Type B pancreatic cell (in vitro differentiated cells): ENCODE data around the gene CARD14. TPM values are rescaled to one million over a fixed set of nuclear protein-coding genes. Genes with fewer than 3 reads are reported as not detected.
A peak's percentile ranks its signal among the peaks of the same experiment; 100 is the strongest.

ENCODE experiments used
- DNase-seq: peaks from one replicate; pipeline ENCODE4 v3.0.0; 2021; ENCODE audit warnings: mixed read lengths; ENCODE audit not compliant: unreplicated experiment; ENCODE audit errors: extremely low spot score
- H3K27ac Mint-ChIP-seq: 2 replicates; pipeline ENCODE4 v1.8.0; 2021; ENCODE audit warnings: mild to moderate bottlenecking, mixed read lengths
- H3K27me3 Mint-ChIP-seq: 2 replicates; pipeline ENCODE4 v1.8.0; 2021; ENCODE audit warnings: mixed read lengths
- H3K36me3 Mint-ChIP-seq: 2 replicates; pipeline ENCODE4 v1.8.0; 2021; ENCODE audit warnings: mixed read lengths
- H3K4me1 Mint-ChIP-seq: one replicate; pipeline ENCODE4 v1.8.0; 2021; ENCODE audit warnings: mixed read lengths; ENCODE audit not compliant: unreplicated experiment
- H3K4me3 Mint-ChIP-seq: 2 replicates; pipeline ENCODE4 v1.8.0; 2021; ENCODE audit warnings: mild to moderate bottlenecking, mixed read lengths
- H3K9me3 Mint-ChIP-seq: 2 replicates; pipeline ENCODE4 v1.8.0; 2021; ENCODE audit warnings: mixed read lengths
- CTCF ChIP-seq: fragments of 200-600 bp; sonication (generic); conservative IDR thresholded peaks from 2 replicates; pipeline ENCODE4 v1.5.0; 2021; ENCODE audit warnings: antibody characterized with exemption, mild to moderate bottlenecking
- long read RNA-seq: library from polyadenylated mRNA; unstranded; transcript quantifications from one replicate; pipeline ENCODE4 v2.0.0, GENCODE V29; 2020
- total RNA-seq: library from RNA; stranded (reverse); gene quantifications from 2 replicates; pipeline ENCODE4 v1.2.1, GENCODE V29; 2021; ENCODE audit warnings: low replicate concordance

The CARD14 gene
- total RNA-seq, result 1.9 and 6.7 TPM in 2 replicates
- long read RNA-seq, partial matches to known transcripts, result 1 of 3 reads
- long read RNA-seq, other reads (novel, unspliced or antisense), result 2 of 3 reads

GRCh38 chr17:80169784-80170500, at the start of gene CARD14:
Gene CARD14 (plus strand): TSS chr17:80170030. CDS start chr17:80181439, 11,409 bp downstream.
- peaks cover 22% of the 10 kb centered on the region for H3K4me1 Mint-ChIP-seq
- H3K27me3 Mint-ChIP-seq, result peaks cover 2% of the 10 kb centered on the region
- H3K9me3 Mint-ChIP-seq, result peaks cover 6% of the 10 kb centered on the region
- no peak for TF ChIP-seq CTCF
- no peak for DNase-seq
- H3K27ac Mint-ChIP-seq, result peak within 1 kb of the TSS; percentile 71
- H3K4me3 Mint-ChIP-seq, result peak within 1 kb of the TSS; percentile 75
- no peaks in the 10 kb centered on the region for H3K36me3 Mint-ChIP-seq

- Mint-ChIP-seq H3K9me3 (no peaks in the 10 kb centered on the region), H3K27ac (no peak overlapping the region), H3K4me1 (peaks cover 16% of the 10 kb centered on the region), H3K4me3 (no peak overlapping the region), H3K36me3 (no peaks in the 10 kb centered on the region), H3K27me3 (no peaks in the 10 kb centered on the region)
- TF ChIP-seq CTCF, result no peak
- DNase-seq, result no peak
Observed at GRCh38 chr17:80122026-80122575, 47.7 kb upstream of the CARD14 start.

GRCh38 chr17:80122926-80123505, 46.8 kb upstream of the CARD14 start:
- H3K4me1 Mint-ChIP-seq, result peaks cover 16% of the 10 kb centered on the region
- H3K9me3 Mint-ChIP-seq, result no peaks in the 10 kb centered on the region
- DNase-seq, result no peak
- no peak overlapping the region for H3K27ac Mint-ChIP-seq
- no peaks in the 10 kb centered on the region for H3K27me3 Mint-ChIP-seq
- TF ChIP-seq CTCF, result no peak
- no peak overlapping the region for H3K4me3 Mint-ChIP-seq
- H3K36me3 Mint-ChIP-seq, result no peaks in the 10 kb centered on the region

GRCh38 chr17:80123791-80124190, 46.0 kb upstream of the CARD14 start:
- Mint-ChIP-seq H3K4me3 (peak overlapping the region; percentile 7), H3K27ac (peak overlapping the region; percentile 80), H3K4me1 (peaks cover 16% of the 10 kb centered on the region), H3K36me3 (no peaks in the 10 kb centered on the region), H3K27me3 (no peaks in the 10 kb centered on the region), H3K9me3 (no peaks in the 10 kb centered on the region)
- no peak for TF ChIP-seq CTCF
- DNase-seq, result no peak

- Mint-ChIP-seq H3K36me3 (no peaks in the 10 kb centered on the region), H3K27me3 (no peaks in the 10 kb centered on the region), H3K4me3 (peak overlapping the region; percentile 47), H3K27ac (peak overlapping the region; percentile 80), H3K4me1 (peaks cover 16% of the 10 kb centered on the region), H3K9me3 (no peaks in the 10 kb centered on the region)
- TF ChIP-seq CTCF, result peak; percentile 71
- DNase-seq, result no peak
Observed at GRCh38 chr17:80124351-80124981, 45.4 kb upstream of the CARD14 start.
